Mesenchymal stem cell (in vitro differentiated cells and primary cell): ENCODE results near the gene COL13A1.

Experiments
- DNase-seq: peaks from one replicate; pipeline ENCODE4 v3.0.0-alpha.2; 2013
- H2AFZ ChIP-seq: one replicate; pipeline ENCODE4 v1.6.1; 2013; ENCODE audit warnings: low read depth, mild to moderate bottlenecking, control low read depth, inconsistent platforms, low read length, moderate library complexity
- H2AK5ac ChIP-seq: 2 replicates; pipeline ENCODE4 v1.6.1; 2013; ENCODE audit warnings: low read length, moderate library complexity, mild to moderate bottlenecking, inconsistent platforms; ENCODE audit not compliant: severe bottlenecking
- H2BK120ac ChIP-seq: one replicate; pipeline ENCODE4 v1.6.1; 2013; ENCODE audit warnings: low read depth, mild to moderate bottlenecking, inconsistent platforms, low read length, moderate library complexity
- H2BK12ac ChIP-seq, 2 experiments: one replicate each; pipeline ENCODE4 v1.6.1; 2013; ENCODE audit warnings: inconsistent platforms in 2 of 2, low read length in 2 of 2, mild to moderate bottlenecking in 2 of 2, moderate library complexity in 2 of 2, control low read depth in 1 of 2
- H2BK15ac ChIP-seq: one replicate; pipeline ENCODE4 v1.6.1; 2013; ENCODE audit warnings: mild to moderate bottlenecking, low read depth, inconsistent platforms; ENCODE audit not compliant: poor library complexity, severe bottlenecking
- H2BK5ac ChIP-seq: 2 replicates; pipeline ENCODE4 v1.6.1; 2013; ENCODE audit warnings: low read depth, mild to moderate bottlenecking, low read length, control low read depth, inconsistent platforms; ENCODE audit not compliant: poor library complexity, severe bottlenecking
- H3K14ac ChIP-seq, 2 experiments: one replicate each; pipeline ENCODE4 v1.6.1; 2013; ENCODE audit warnings: inconsistent platforms in 2 of 2, low read length in 2 of 2, control low read depth in 1 of 2, mild to moderate bottlenecking in 1 of 2, moderate library complexity in 1 of 2
- H3K18ac ChIP-seq, 2 experiments: one replicate each; pipeline ENCODE4 v1.6.1; 2013; ENCODE audit warnings: inconsistent platforms in 2 of 2, low read length in 2 of 2, control low read depth in 1 of 2, low read depth in 1 of 2, mild to moderate bottlenecking in 1 of 2
- H3K23ac ChIP-seq, 2 experiments: one replicate each; pipeline ENCODE4 v1.6.1; 2013; ENCODE audit warnings: inconsistent platforms in 2 of 2, low read length in 2 of 2, mild to moderate bottlenecking in 2 of 2, moderate library complexity in 2 of 2, control low read depth in 1 of 2
- H3K27ac ChIP-seq: 2 replicates; pipeline ENCODE4 v1.5.1; 2013; ENCODE audit warnings: mild to moderate bottlenecking, moderate library complexity, low read length, control low read depth, inconsistent platforms; ENCODE audit not compliant: poor library complexity, severe bottlenecking
- H3K27me3 ChIP-seq, 2 experiments: 2 replicates each; pipeline versions ENCODE4 v1.6.1 to v1.7.0; 2013; ENCODE audit warnings: low read length in 2 of 2, mild to moderate bottlenecking in 2 of 2, moderate library complexity in 2 of 2, control low read depth in 1 of 2, inconsistent platforms in 1 of 2; ENCODE audit not compliant: control insufficient read depth in 1 of 2, insufficient read depth in 1 of 2
- H3K36me3 ChIP-seq, 2 experiments: 2 replicates each; pipeline versions ENCODE4 v1.6.1 to v1.7.0; 2013; ENCODE audit warnings: low read length in 2 of 2, control low read depth in 1 of 2, inconsistent platforms in 1 of 2, low read depth in 1 of 2, mild to moderate bottlenecking in 1 of 2; ENCODE audit not compliant: insufficient read depth in 2 of 2, control insufficient read depth in 1 of 2
- H3K4ac ChIP-seq, 2 experiments: one replicate each; pipeline ENCODE4 v1.6.1; 2013; ENCODE audit warnings: inconsistent platforms in 2 of 2, low read length in 2 of 2, mild to moderate bottlenecking in 2 of 2, moderate library complexity in 2 of 2, control low read depth in 1 of 2, low read depth in 1 of 2
- H3K4me1 ChIP-seq: 2 replicates; pipeline ENCODE4 v1.6.1; 2013; ENCODE audit warnings: low read depth, low read length, control low read depth; ENCODE audit not compliant: control insufficient read depth, insufficient read depth
- H3K4me2 ChIP-seq: 2 replicates; pipeline ENCODE4 v1.6.1; 2013; ENCODE audit warnings: low read length, mild to moderate bottlenecking, inconsistent platforms; ENCODE audit not compliant: poor library complexity, severe bottlenecking
- H3K4me3 ChIP-seq, 2 experiments: 2 replicates each; pipeline versions ENCODE4 v1.5.1 to v1.7.0; 2013; ENCODE audit warnings: low read length in 2 of 2, mild to moderate bottlenecking in 2 of 2, control low read depth in 1 of 2, low read depth in 1 of 2; ENCODE audit not compliant: insufficient read depth in 1 of 2
- H3K79me1 ChIP-seq: replicated peaks from 2 replicates; pipeline ENCODE4 v1.6.1; 2013; ENCODE audit warnings: mild to moderate bottlenecking, control low read depth, low read length, inconsistent platforms; ENCODE audit not compliant: poor library complexity, severe bottlenecking
- H3K9ac ChIP-seq: 2 replicates; pipeline ENCODE4 v1.7.0; 2013; ENCODE audit warnings: mild to moderate bottlenecking, low read length, moderate library complexity
- H3K9me3 ChIP-seq: 2 replicates; pipeline ENCODE4 v1.7.0; 2013; ENCODE audit warnings: mild to moderate bottlenecking, low read length; ENCODE audit not compliant: control insufficient read depth
- H4K8ac ChIP-seq: one replicate; pipeline ENCODE4 v1.6.1; 2013; ENCODE audit warnings: inconsistent platforms, mild to moderate bottlenecking, low read length, moderate library complexity
- H4K91ac ChIP-seq: one replicate; pipeline ENCODE4 v1.6.1; 2013; ENCODE audit warnings: mild to moderate bottlenecking, low read length, inconsistent platforms
- WGBS: methylation state at CpG from one replicate; pipeline ENCODE4 v1.1.7; 2013; ENCODE audit warnings: mixed read lengths; 5-methylcytosine and 5-hydroxymethylcytosine counted together

The COL13A1 gene

DNA sequence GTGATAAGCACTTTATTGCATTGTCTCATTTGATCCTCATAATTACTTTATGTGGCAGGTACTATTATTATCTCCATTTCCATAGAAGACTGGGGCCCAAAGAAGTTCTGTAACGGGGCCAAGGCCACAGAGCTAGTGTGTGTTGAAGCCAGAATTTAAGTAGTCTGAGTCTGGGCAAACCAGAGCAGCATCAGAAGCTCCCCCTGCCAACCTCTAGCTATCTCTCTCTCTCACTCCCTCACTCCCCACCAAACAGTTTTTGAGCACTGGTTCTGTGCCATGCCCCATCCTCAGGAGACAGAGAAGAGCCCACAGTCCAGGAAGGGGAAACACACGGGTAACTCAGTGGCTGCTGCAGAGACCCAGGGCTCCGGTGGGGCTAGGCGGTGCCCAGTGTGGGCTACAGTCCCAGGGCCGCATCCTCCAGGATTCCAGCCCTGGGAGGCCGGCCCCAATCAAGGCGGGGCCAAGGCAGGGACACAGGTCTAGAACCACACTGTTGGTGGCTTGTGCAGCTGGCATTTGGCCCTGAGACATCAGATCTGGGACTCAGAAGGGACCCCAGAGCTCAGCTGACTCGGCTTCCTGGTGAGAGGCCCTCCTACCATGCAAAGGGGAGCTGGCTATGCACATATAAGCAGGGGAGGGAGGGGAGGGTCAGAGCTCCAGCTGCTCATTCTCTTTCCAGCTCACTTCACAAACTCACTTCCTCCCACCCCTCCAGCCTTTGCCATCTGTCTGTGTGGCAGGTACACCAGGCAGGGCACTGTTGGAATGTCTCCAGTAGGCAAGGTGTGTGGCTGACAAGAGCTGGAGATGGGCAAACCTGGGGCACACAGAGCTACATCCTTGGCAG, 34.4 kb downstream of the COL13A1 start:
- H4K91ac ChIP-seq = no peak overlapping the region
- peaks cover 48% of the 10 kb centered on the region for H3K4me1 ChIP-seq
- no peak overlapping the region for H3K4me2 ChIP-seq
- H3K4ac ChIP-seq = peak overlapping the region in 1 of 2 experiments; percentile 12
- H3K27me3 ChIP-seq = no peaks in the 10 kb centered on the region
- no peak overlapping the region for H3K4me3 ChIP-seq
- peak overlapping the region; percentile 6 for H2AK5ac ChIP-seq
- no peak overlapping the region for H2BK120ac ChIP-seq
- 84% methylated on average over 7 of the region's 8 CpGs for WGBS
- no peak overlapping the region for H3K23ac ChIP-seq
- H2AFZ ChIP-seq = no peak overlapping the region
- peaks cover 30% of the 10 kb centered on the region for H3K79me1 ChIP-seq
- H3K14ac ChIP-seq = no peak overlapping the region
- no peak for DNase-seq
- peak overlapping the region; percentile 11 to 73 for H2BK12ac ChIP-seq
- H2BK5ac ChIP-seq = no peak overlapping the region
- no peak overlapping the region for H4K8ac ChIP-seq
- peak overlapping the region in 1 of 2 experiments; percentile 61 for H3K18ac ChIP-seq
- H3K27ac ChIP-seq = no peak overlapping the region
- peaks cover 7 to 8% of the 10 kb centered on the region in 2 experiments for H3K36me3 ChIP-seq
- no peak overlapping the region for H2BK15ac ChIP-seq
- no peaks in the 10 kb centered on the region for H3K9me3 ChIP-seq
- no peak overlapping the region for H3K9ac ChIP-seq

- no peak overlapping the region for H3K4me3 ChIP-seq
- no peaks in the 10 kb centered on the region for H3K9me3 ChIP-seq
- H4K91ac ChIP-seq = no peak overlapping the region
- no peak overlapping the region for H3K4ac ChIP-seq
- WGBS = 95% methylated on average over 6 of the region's 6 CpGs
- peaks cover 46% of the 10 kb centered on the region for H3K4me1 ChIP-seq
- H3K27me3 ChIP-seq = no peaks in the 10 kb centered on the region
- no peak overlapping the region for H4K8ac ChIP-seq
- DNase-seq = no peak
- no peak overlapping the region for H2AFZ ChIP-seq
- H3K14ac ChIP-seq = no peak overlapping the region
- H2BK15ac ChIP-seq = no peak overlapping the region
- peak overlapping the region; percentile 61 to 73 for H2BK12ac ChIP-seq
- no peak overlapping the region for H3K23ac ChIP-seq
- peaks cover 7 to 8% of the 10 kb centered on the region in 2 experiments for H3K36me3 ChIP-seq
- H3K27ac ChIP-seq = no peak overlapping the region
- no peak overlapping the region for H2AK5ac ChIP-seq
- no peak overlapping the region for H3K4me2 ChIP-seq
- H3K79me1 ChIP-seq = peaks cover 30% of the 10 kb centered on the region
- H3K9ac ChIP-seq = no peak overlapping the region
- no peak overlapping the region for H2BK5ac ChIP-seq
- peak overlapping the region in 1 of 2 experiments; percentile 54 for H3K18ac ChIP-seq
- H2BK120ac ChIP-seq = no peak overlapping the region
Measured at GRCh38 chr10:69836731-69837030, 35.0 kb downstream of the COL13A1 start.

GRCh38 chr10:69837261-69837660, 35.6 kb downstream of the COL13A1 start:
- Histone ChIP-seq H3K9ac (no peak overlapping the region), H2BK5ac (no peak overlapping the region), H3K14ac (no peak overlapping the region), H3K4me1 (peaks cover 43% of the 10 kb centered on the region), H3K9me3 (no peaks in the 10 kb centered on the region), H2BK120ac (no peak overlapping the region), H2AFZ (no peak overlapping the region), H3K4me2 (no peak overlapping the region), H3K4ac (peak overlapping the region in 1 of 2 experiments; percentile 24), H2BK12ac (peak overlapping the region; percentile 35 to 56), H2BK15ac (no peak overlapping the region), H2AK5ac (peak overlapping the region; percentile 64), H4K91ac (peak overlapping the region; percentile 55), H4K8ac (no peak overlapping the region), H3K4me3 (no peak overlapping the region), H3K23ac (no peak overlapping the region), H3K18ac (no peak overlapping the region), H3K27ac (no peak overlapping the region), H3K79me1 (peaks cover 29% of the 10 kb centered on the region), H3K27me3 (no peaks in the 10 kb centered on the region), H3K36me3 (peaks cover 7 to 8% of the 10 kb centered on the region in 2 experiments)
- DNase-seq = no peak
- WGBS = 96% methylated on average over 5 of the region's 5 CpGs

GRCh38 chr10:69838418-69838817, 36.7 kb downstream of the COL13A1 start:
- 88% methylated on average over 4 of the region's 5 CpGs for WGBS
- Histone ChIP-seq H3K9ac (no peak overlapping the region), H3K4me1 (peaks cover 49% of the 10 kb centered on the region), H2AK5ac (peak overlapping the region; percentile 72), H2BK5ac (no peak overlapping the region), H3K4me2 (no peak overlapping the region), H4K91ac (peak overlapping the region; percentile 15), H2AFZ (no peak overlapping the region), H4K8ac (peak overlapping the region; percentile 2), H3K27ac (peak overlapping the region; percentile 48), H2BK15ac (no peak overlapping the region), H3K79me1 (peaks cover 29% of the 10 kb centered on the region), H3K18ac (peak overlapping the region; percentile 31 to 64), H3K36me3 (peaks cover 1 to 5% of the 10 kb centered on the region in 2 experiments), H2BK12ac (peak overlapping the region; percentile 3 to 78), H3K4me3 (no peak overlapping the region), H3K23ac (no peak overlapping the region), H3K4ac (peak overlapping the region; percentile 53 to 78), H2BK120ac (peak overlapping the region; percentile 29), H3K9me3 (no peaks in the 10 kb centered on the region), H3K14ac (peak overlapping the region in 1 of 2 experiments; percentile 73), H3K27me3 (no peaks in the 10 kb centered on the region)
- no peak for DNase-seq
